ENCODE results near the gene SPC25. TPM values are rescaled to one million over a fixed set of nuclear protein-coding genes. Genes with fewer than 3 reads are reported as not detected.

SPC25 gene
- total RNA-seq, 1 donor from 2014 or later, result 15.8 TPM

GRCh38 chr2:168926621-168927386, 36.6 kb upstream of the SPC25 start:
- Mint-ChIP-seq H3K4me3 (ENCODE audit: low read depth) (no peak overlapping the region), H3K36me3 (ENCODE audit: insufficient read depth) (no peaks in the 10 kb centered on the region), H3K9me3 (ENCODE audit: low read depth) (no peaks in the 10 kb centered on the region), H3K27me3 (peaks cover 17% of the 10 kb centered on the region), H3K4me1 (ENCODE audit: low read depth) (peaks cover 20% of the 10 kb centered on the region), H3K27ac (no peak overlapping the region)
- no peak for DNase-seq (ENCODE audit: low spot score, unreplicated experiment)
- TF ChIP-seq CTCF (IDR thresholded peaks at IDR 0.05; ENCODE audit: unreplicated experiment), result no peak

- peak; percentile 76 for TF ChIP-seq CTCF (IDR thresholded peaks at IDR 0.05; ENCODE audit: unreplicated experiment)
- H3K27ac Mint-ChIP-seq, result no peak overlapping the region
- H3K4me3 Mint-ChIP-seq (ENCODE audit: low read depth), result no peak overlapping the region
- H3K9me3 Mint-ChIP-seq (ENCODE audit: low read depth), result no peaks in the 10 kb centered on the region
- H3K36me3 Mint-ChIP-seq (ENCODE audit: insufficient read depth), result no peaks in the 10 kb centered on the region
- H3K4me1 Mint-ChIP-seq (ENCODE audit: low read depth), result no peaks in the 10 kb centered on the region
- peaks cover 5% of the 10 kb centered on the region for H3K27me3 Mint-ChIP-seq
- DNase-seq (ENCODE audit: low spot score, unreplicated experiment), result no peak
Observed at GRCh38 chr2:168920504-168921157, 30.4 kb upstream of the SPC25 start.

DNA sequence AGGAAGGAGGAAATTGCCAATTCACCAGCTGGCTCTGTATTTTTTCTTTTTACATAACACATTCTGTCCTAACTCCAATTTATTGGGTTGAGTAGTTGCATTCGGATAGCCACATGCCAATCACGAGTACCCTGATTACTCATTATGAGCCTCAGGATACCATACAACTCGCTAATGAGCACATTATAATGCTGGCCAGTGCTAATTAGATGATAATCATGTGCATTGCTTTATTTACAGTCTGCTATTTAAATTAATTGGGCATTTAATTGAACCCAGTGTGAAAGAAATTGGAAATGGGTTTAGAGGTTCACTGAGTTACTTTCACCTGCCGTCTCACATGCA, 26.1 kb upstream of the SPC25 start:
- H3K36me3 Mint-ChIP-seq (ENCODE audit: insufficient read depth), result no peaks in the 10 kb centered on the region
- no peak overlapping the region for H3K27ac Mint-ChIP-seq
- peaks cover 29% of the 10 kb centered on the region for H3K27me3 Mint-ChIP-seq
- no peak overlapping the region for H3K4me3 Mint-ChIP-seq (ENCODE audit: low read depth)
- no peaks in the 10 kb centered on the region for H3K9me3 Mint-ChIP-seq (ENCODE audit: low read depth)
- H3K4me1 Mint-ChIP-seq (ENCODE audit: low read depth), result peaks cover 3% of the 10 kb centered on the region
- no peak for DNase-seq (ENCODE audit: low spot score, unreplicated experiment)
- no peak for TF ChIP-seq CTCF (IDR thresholded peaks at IDR 0.05; ENCODE audit: unreplicated experiment)

DNA sequence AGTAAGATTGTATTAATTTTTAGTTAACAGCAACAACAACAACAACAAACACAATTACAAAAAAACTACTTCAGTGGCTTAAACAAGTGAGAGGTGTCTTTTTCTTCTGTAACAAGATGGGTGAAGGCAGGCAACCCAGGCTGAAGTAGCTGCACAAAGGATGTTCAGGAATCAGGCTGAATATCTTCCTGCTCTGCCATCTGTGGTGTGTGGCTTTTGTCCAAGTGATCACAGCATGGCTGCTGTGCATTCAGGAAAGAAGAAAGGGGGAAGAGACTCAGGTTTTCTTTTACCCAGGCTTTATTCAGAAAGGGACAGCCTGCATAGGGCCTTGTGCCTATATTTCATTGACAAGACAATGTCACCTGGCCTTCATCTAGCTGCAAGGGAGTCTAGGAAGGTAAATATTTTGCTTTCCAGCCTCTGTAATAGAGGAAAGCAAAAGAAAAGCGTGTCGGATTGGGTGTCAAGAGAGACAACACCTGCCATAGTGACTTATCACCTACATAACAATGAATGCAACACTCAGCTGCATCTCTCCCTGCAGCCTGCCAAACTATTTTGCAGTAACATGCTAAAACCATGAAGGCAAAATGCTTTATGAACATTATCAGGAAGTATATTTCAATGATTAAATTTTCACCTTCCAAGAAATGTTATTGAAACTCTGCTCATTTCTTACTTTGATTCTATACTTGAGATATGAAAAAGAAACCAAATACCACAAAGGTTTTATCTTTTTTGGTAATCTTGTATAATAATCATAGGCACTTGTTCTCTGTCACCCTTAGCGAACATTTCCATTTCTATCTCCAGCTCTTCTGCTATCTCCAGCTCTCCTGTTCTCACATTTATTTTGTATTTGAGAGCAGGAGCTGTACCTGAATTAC, 25.5 kb upstream of the SPC25 start:
- no peak for DNase-seq (ENCODE audit: low spot score, unreplicated experiment)
- Mint-ChIP-seq H3K4me3 (ENCODE audit: low read depth) (no peak overlapping the region), H3K36me3 (ENCODE audit: insufficient read depth) (no peaks in the 10 kb centered on the region), H3K27ac (no peak overlapping the region), H3K27me3 (peaks cover 29% of the 10 kb centered on the region), H3K4me1 (ENCODE audit: low read depth) (peaks cover 3% of the 10 kb centered on the region), H3K9me3 (ENCODE audit: low read depth) (no peaks in the 10 kb centered on the region)
- no peak for TF ChIP-seq CTCF (IDR thresholded peaks at IDR 0.05; ENCODE audit: unreplicated experiment)

DNA sequence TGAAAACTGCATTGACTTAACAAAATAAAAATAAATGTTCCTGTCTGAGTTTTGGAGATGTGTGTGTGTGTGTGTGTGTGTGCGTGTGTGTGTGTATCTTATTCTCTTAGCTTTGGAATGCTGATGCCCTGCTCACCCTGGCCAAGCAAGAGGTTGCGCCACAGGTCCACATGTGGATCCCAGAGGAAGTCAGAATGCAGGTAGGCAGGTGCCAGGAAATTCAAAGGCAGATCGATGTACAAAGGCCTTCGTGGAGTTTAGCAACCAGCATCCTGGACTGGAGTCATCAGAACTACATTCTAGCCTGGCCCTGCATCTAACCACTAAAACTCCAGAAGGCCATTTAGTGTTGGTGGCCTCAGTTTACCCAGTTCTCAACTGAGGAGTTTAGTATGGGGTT, 23.3 kb upstream of the SPC25 start:
- no peak for TF ChIP-seq CTCF (IDR thresholded peaks at IDR 0.05; ENCODE audit: unreplicated experiment)
- peaks cover 3% of the 10 kb centered on the region for H3K4me1 Mint-ChIP-seq (ENCODE audit: low read depth)

More for the DNA sequence above, 23.3 kb upstream of the SPC25 start:
- Mint-ChIP-seq H3K27me3 (peaks cover 42% of the 10 kb centered on the region), H3K4me3 (ENCODE audit: low read depth) (no peak overlapping the region), H3K36me3 (ENCODE audit: insufficient read depth) (no peaks in the 10 kb centered on the region), H3K9me3 (ENCODE audit: low read depth) (no peaks in the 10 kb centered on the region), H3K27ac (no peak overlapping the region)
- no peak for DNase-seq (ENCODE audit: low spot score, unreplicated experiment)
